ENCODE data around the gene MAN2B1.
"Not testable (repeated sequence)": the region's sequence is repeated elsewhere in the genome, so short reads cannot be mapped to it uniquely, and the experiment has no call there.

The MAN2B1 gene

DNA sequence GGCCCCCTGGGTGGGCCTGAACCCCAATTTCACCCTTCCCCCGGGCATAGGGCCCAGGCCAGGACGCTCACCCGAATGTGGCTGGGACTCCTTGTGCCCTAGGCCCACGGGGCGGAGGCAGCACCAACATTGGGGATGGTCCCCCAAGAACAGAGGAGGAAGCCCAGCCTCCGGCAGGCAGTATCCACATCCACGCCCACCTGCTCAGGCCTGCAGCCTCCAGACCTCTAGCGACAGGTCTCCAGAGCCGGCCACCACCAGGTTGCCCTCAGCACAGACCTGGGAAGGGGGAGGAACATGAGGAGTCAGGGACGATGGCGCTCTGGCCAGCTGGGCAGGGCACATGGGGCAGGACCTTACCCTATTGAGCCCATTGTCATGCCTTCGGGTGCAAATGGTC, 22.5 kb upstream of the MAN2B1 start:
- no peak for DNase-seq (ENCODE audit: low read depth in 2 of 2)

- no peak for DNase-seq (ENCODE audit: low read depth in 2 of 2)
Observed at GRCh38 chr19:12687496-12688196, 21.1 kb upstream of the MAN2B1 start, which contains the start of gene GNG14. GNG14 (plus strand) TSS chr19:12687998; CDS start chr19:12688049, 51 bp downstream.

GRCh38 chr19:12685831-12686230, 19.3 kb upstream of the MAN2B1 start:
- DNase-seq (ENCODE audit: low read depth in 2 of 2), result no peak

DNA sequence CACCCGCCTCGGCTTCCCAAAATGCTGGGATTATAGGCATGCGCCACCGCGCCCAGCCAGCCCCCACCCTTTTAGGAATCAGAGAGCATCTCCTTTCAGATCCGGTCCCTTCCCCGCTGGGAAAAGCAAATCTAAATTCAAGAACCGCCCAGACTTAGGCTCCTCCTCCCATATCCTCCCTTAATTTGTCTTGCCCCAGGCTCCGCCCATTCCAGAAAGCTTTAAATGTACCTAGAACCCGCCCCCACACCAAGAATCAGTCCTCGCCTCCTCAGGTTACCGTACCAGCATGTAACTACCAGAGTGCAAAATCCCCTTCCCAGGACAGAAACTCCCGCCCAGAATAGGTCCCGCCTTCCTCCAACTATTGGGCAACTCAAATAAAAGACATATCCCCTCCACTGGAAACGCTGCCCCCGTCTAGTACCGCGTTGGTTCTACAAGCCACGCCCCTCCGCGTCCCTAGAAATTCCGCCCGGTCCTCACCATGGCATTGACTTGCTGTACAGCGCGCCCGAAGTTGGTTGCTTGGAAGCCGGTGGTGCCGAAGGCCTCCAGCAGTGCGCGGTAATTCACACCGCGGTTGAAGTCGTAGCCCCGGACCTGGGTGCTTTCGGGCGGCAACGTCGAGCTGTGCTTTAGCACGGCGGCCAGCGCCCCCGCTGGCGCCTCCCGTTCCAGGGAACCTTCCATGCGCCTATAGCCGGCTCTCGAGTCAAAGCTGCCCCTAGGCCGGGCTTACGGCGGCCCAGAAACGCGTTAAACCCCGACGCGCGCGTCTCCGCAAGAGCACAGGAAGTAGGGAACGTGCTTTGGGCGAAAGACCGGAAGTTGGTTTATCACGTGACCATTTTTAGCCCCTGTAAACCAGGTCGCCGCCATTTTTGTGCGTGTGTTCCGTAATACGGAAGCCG, 14.8 kb upstream of the MAN2B1 start, which contains the start of gene DHPS:
Gene DHPS, minus strand, starts transcription at position 807 of the 914 bp plus-strand sequence. Its CDS starts 114 bp downstream, at position 693.
- DNase-seq (ENCODE audit: low read depth in 2 of 2), result peak; percentile 95 to 96

DNA sequence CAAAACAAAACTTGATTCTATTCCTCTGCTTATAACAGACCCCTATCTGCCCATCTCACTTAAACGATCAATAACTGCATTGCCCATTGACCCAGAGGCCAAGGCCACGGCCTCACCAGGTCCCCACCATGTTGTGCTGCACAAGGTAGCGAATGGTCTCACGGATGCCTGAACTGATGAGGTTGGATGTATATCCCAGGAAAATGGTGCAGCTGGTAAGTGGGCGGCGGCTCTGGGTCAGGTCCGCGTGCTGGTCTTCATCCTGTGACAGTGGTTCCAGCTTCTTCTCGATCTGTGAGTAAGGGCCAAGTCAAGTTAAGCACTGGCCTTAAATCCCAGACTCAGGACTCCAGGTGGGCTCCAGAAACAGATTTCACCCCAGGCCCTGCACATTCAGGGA, 13.5 kb upstream of the MAN2B1 start:
- DNase-seq (ENCODE audit: low read depth in 2 of 2), result no peak

GRCh38 chr19:12678039-12678438, 11.5 kb upstream of the MAN2B1 start:
- not testable (repeated sequence) for DNase-seq (ENCODE audit: low read depth in 2 of 2)

GRCh38 chr19:12676928-12677327, 10.4 kb upstream of the MAN2B1 start:
- no peak for DNase-seq (ENCODE audit: low read depth in 2 of 2)

GRCh38 chr19:12676384-12676792, 9.8 kb upstream of the MAN2B1 start:
- peak; percentile 33 to 39 for DNase-seq (ENCODE audit: low read depth in 2 of 2)

DNA sequence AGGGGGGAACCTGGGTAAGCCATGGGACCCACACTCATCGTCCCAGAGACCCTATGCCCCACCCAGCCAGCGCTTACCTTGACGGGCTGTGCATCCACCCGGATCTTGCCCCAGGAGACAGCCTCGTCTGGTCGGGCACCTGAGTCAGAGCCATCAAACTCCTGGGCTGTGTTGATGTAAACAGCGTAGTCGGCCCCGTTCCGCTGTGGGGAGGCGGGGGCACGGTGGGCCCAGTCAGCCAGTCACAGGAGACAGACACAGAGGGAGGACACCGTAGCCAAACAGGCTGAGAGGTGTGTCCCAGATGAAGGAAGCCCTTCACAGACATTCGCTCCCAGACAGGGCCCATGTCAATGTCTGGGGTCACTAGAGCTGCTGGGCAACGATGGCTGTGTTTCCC, 9.4 kb upstream of the MAN2B1 start:
- DNase-seq (ENCODE audit: low read depth in 2 of 2), result no peak

DNA sequence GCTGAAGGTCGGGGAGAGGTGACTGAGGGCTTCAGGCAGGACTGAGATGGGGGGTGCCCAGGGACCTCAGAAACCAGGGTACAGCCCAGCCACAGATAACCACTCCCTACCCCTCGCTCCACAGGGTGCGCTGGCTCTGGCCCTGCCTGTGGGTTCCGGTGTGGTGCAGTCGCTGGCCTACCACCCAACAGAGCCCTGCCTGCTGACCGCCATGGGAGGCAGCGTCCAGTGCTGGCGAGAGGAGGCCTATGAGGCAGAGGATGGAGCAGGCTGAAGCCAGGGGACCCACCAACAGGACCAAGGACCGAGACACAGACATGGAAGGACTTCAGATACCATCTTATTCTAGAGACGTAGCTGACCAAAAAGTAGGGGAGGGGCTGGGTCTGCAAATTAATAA, 8.9 kb upstream of the MAN2B1 start:
- no peak for DNase-seq (ENCODE audit: low read depth in 2 of 2)

- no peak for DNase-seq (ENCODE audit: low read depth in 2 of 2)
Observed at GRCh38 chr19:12672744-12673143, 6.2 kb upstream of the MAN2B1 start.

GRCh38 chr19:12670159-12670928, 3.8 kb upstream of the MAN2B1 start:
- no peak for DNase-seq (ENCODE audit: low read depth in 2 of 2)

DNA sequence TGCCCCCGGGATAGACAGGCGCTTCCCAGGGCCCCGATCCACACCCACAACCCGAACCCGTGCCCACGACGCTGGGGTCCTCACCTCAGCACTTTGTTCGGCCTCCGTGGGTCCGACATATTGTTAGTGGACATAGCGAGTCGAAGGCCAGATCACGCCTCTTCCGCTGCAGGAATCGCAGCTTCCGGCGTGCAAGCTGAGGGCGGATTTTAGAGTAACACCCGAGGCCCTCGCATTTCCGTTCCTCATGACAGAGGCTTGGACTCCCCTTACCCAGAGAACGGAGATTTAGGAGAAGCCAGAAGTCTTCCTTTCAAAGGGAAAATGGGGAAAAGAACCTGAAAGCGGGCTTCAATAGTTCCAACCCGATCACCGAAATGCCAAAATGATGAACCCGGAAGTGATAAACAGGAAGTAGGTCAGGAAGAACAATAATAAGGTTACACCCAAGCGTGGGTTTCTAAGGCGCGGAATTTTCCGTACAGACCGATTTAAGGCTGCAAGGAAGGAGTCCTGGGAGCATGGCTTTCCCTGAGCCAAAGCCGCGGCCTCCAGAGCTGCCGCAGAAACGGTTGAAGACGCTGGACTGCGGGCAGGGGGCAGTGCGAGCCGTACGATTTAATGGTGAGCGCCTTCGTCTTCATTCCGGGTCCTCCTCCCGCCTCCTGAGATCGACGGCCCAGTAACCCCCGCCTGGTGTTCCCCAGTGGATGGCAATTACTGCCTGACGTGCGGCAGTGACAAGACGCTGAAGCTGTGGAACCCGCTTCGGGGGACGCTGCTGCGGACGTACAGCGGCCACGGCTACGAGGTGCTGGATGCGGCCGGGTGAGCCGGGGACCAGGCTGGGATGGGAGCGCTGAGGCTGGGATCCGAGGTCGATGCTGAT, 3.0 kb upstream of the MAN2B1 start:
- DNase-seq (ENCODE audit: low read depth in 2 of 2), result peak; percentile 59 to 63

DNA sequence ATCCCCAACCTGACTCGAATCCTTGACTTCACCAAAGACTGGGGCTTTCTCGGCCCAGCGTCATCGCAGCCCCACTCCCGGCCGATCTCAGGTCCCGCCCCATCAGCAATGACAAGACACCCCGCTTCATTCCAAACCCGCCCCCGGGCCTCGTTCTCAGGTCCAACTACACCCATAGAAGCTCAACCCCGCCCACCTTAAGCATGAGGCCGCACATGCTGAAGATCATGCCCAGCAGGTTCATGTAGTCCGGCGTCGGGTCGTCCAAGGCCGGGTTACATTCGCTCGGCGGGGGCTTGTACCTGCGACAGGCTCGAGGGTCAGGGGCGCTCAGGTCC, 2.4 kb upstream of the MAN2B1 start:
- DNase-seq (ENCODE audit: low read depth in 2 of 2), result no peak

GRCh38 chr19:12668346-12668745, 1.8 kb upstream of the MAN2B1 start:
- no peak for DNase-seq (ENCODE audit: low read depth in 2 of 2)

DNA sequence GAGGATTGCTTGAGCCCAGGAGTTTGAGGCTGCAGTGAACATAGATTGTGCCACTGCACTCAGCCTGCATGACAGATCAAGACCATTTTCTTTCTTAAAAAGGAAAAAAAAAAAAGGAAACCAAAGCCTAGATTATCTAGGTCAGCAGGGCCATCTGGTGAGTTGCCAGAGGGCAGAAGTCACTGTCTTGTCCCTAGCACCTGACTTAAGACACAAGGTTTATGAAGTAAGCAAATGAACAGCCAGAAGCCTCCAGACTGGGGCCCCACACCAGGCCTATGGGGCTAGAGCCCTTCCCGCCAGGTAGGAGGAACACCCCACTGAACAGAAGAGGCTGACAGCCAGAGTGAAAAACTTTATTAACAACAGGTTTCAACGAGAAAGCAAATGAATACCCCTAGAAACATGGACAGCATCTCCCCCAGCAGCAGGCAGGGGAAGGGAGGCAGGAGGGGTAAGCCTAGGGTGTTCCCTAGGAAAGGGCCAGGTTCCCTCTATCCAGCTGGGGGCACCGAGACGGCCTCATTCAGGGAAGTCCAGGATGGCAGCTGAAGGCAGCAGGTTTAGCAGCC, 1.3 kb upstream of the MAN2B1 start:
- DNase-seq (ENCODE audit: low read depth in 2 of 2), result no peak

DNA sequence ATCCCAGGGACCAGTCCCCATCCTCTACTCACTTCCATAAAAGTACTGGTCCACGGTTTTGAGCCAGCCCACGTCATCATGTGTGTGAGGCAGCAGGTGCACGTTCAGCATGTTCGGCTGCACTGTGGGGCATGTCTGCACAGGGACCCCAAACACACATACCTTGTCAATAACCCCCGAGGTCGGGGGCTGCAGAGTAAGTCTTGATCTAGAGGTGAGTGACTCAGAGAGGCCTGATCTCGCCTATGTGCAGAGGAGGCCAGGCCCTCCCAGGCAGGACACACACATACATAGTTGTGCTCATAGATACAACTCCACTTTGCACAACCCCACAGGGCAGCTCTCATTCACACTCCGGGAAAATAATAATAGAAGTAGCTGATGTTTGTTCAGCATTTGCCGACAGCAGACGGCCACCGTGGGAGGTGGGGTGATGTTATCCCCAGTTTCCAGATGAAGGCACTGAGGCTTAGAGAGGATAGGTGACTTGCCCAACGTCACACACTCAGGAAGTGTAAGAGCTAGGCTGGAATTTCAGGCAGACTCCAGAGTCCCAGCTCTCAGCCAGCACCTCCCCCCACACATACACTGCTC, 774 bp downstream of the MAN2B1 start:
- no peak for DNase-seq (ENCODE audit: low read depth in 2 of 2)

DNA sequence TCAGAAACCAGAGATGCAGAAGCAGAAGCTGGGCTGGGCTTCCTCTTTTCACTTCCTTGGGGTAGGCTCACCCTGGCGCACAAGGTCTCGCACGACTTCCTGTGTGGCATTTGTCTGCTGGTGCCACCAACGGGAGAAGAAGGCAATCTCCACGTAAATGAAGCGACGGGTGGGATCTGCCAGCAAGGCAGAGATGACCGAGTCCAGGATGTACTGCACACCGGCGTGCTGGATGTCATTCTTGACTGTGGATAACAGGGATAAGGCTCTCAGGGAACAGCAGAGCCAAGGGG, 1.3 kb downstream of the MAN2B1 start:
- DNase-seq (ENCODE audit: low read depth in 2 of 2), result no peak

GRCh38 chr19:12664406-12665280, 1.9 kb downstream of the MAN2B1 start:
- no peak for DNase-seq (ENCODE audit: low read depth in 2 of 2)

GRCh38 chr19:12660980-12661379, 5.6 kb downstream of the MAN2B1 start:
- DNase-seq (ENCODE audit: low read depth in 2 of 2), result no peak
